GM12892 (cell line): Measurements from ENCODE around the gene CHST13.

Experiments
- POLR2A ChIP-seq: IDR thresholded peaks from 2 replicates; pipeline ENCODE4 v1.6.1; 2011; ENCODE audit warnings: low read depth, low read length, control low read depth
- POLR2AphosphoS5 ChIP-seq: IDR thresholded peaks from 2 replicates; pipeline ENCODE4 v1.6.1; 2011; ENCODE audit warnings: low read depth, low read length, control low read depth
- TAF1 ChIP-seq: IDR thresholded peaks from 2 replicates; pipeline ENCODE4 v1.6.1; 2011; ENCODE audit warnings: low read depth, mild to moderate bottlenecking, control low read depth, low read length, borderline replicate concordance

- TF ChIP-seq TAF1 (no peak), POLR2A (no peak), POLR2AphosphoS5 (no peak)
Measured at GRCh38 chr3:126556637-126557414, 32.9 kb downstream of the CHST13 start.
